ENCODE results near the gene ITPR1. TPM values are rescaled to one million over a fixed set of nuclear protein-coding genes. Genes with fewer than 3 reads are reported as not detected.

The ITPR1 gene
- total RNA-seq, 1 experiment from 2014 or later = 8.7 TPM

DNA sequence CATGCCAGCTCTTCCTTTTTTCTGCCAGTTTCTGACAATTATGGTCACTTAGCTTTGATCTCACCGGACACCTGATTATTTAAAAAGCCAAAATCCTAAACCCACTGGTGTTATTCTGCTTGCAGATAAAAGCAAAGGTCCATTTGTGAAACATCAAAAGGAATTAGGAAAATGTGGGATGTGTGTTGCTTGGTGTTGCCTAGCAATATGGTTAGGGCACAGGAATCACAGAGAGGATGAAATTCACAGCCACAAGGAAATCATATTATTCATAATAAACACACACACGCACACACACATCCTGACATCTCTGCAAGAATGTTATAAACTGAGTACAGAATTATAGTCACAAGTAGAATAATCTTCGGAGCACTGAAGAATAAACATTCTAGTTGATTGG, 396.7 kb downstream of the ITPR1 start:
- DNase-seq (ENCODE audit: low read depth, low spot score) (no peak), ATAC-seq (no peak)
- no peak overlapping the region for H3K4me3 ChIP-seq (ENCODE audit: low read depth in 2 of 2, low read length in 2 of 2)
- no TSS peak for BruUV-seq (replicated peaks)
- ChIA-PET POLR2A (interaction anchor here (0.5 to 0.7 kb wide), 2 partner anchors 8 to 134 kb away, joined by 3 read pairs; no protein-coding TSS in a partner anchor), CTCF (no interaction called here)
- H3K27me3 ChIP-seq (ENCODE audit: control insufficient read depth, insufficient read depth, low read length) = no peaks in the 10 kb centered on the region
- no peaks in the 10 kb centered on the region for H3K36me3 ChIP-seq (ENCODE audit: control insufficient read depth, insufficient read depth, low read length)
- in situ Hi-C loops (cut with HindIII; ENCODE audit: low pct_unique_long_range_greater_than_20kb, low sequenced_read_pairs) = no loop called here
- TF ChIP-seq POLR2AphosphoS5 (IDR thresholded peaks at IDR 0.05; ENCODE audit: low read depth, low read length) (no peak), SIN3A (IDR thresholded peaks at IDR 0.05; ENCODE audit: borderline replicate concordance, insufficient read depth, low read depth, low read length) (no peak), TCF7L2 (IDR thresholded peaks at IDR 0.05; ENCODE audit: low read depth, low read length) (no peak)
- TF ChIP-seq, protein P1, sequence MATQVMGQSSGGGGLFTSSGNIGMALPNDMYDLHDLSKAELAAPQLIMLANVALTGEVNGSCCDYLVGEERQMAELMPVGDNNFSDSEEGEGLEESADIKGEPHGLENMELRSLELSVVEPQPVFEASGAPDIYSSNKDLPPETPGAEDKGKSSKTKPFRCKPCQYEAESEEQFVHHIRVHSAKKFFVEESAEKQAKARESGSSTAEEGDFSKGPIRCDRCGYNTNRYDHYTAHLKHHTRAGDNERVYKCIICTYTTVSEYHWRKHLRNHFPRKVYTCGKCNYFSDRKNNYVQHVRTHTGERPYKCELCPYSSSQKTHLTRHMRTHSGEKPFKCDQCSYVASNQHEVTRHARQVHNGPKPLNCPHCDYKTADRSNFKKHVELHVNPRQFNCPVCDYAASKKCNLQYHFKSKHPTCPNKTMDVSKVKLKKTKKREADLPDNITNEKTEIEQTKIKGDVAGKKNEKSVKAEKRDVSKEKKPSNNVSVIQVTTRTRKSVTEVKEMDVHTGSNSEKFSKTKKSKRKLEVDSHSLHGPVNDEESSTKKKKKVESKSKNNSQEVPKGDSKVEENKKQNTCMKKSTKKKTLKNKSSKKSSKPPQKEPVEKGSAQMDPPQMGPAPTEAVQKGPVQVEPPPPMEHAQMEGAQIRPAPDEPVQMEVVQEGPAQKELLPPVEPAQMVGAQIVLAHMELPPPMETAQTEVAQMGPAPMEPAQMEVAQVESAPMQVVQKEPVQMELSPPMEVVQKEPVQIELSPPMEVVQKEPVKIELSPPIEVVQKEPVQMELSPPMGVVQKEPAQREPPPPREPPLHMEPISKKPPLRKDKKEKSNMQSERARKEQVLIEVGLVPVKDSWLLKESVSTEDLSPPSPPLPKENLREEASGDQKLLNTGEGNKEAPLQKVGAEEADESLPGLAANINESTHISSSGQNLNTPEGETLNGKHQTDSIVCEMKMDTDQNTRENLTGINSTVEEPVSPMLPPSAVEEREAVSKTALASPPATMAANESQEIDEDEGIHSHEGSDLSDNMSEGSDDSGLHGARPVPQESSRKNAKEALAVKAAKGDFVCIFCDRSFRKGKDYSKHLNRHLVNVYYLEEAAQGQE (IDR thresholded peaks at IDR 0.05; ENCODE audit: insufficient read depth in 1 of 2, low read depth in 2 of 2, low read length in 1 of 2) = no peak
- TF ChIP-seq, protein P2, sequence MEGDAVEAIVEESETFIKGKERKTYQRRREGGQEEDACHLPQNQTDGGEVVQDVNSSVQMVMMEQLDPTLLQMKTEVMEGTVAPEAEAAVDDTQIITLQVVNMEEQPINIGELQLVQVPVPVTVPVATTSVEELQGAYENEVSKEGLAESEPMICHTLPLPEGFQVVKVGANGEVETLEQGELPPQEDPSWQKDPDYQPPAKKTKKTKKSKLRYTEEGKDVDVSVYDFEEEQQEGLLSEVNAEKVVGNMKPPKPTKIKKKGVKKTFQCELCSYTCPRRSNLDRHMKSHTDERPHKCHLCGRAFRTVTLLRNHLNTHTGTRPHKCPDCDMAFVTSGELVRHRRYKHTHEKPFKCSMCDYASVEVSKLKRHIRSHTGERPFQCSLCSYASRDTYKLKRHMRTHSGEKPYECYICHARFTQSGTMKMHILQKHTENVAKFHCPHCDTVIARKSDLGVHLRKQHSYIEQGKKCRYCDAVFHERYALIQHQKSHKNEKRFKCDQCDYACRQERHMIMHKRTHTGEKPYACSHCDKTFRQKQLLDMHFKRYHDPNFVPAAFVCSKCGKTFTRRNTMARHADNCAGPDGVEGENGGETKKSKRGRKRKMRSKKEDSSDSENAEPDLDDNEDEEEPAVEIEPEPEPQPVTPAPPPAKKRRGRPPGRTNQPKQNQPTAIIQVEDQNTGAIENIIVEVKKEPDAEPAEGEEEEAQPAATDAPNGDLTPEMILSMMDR (IDR thresholded peaks at IDR 0.05) = no peak
- H3K4me1 ChIP-seq (ENCODE audit: control insufficient read depth, insufficient read depth, low read length) = peaks cover 4% of the 10 kb centered on the region
- H3K27ac ChIP-seq (ENCODE audit: low read length) = no peak overlapping the region
- intact Hi-C loops (cut with micrococcal nuclease; ENCODE audit: unreplicated experiment) = no loop called here
- H3K9me3 ChIP-seq (ENCODE audit: control insufficient read depth, insufficient read depth, low read depth, low read length) = no peaks in the 10 kb centered on the region

DNA sequence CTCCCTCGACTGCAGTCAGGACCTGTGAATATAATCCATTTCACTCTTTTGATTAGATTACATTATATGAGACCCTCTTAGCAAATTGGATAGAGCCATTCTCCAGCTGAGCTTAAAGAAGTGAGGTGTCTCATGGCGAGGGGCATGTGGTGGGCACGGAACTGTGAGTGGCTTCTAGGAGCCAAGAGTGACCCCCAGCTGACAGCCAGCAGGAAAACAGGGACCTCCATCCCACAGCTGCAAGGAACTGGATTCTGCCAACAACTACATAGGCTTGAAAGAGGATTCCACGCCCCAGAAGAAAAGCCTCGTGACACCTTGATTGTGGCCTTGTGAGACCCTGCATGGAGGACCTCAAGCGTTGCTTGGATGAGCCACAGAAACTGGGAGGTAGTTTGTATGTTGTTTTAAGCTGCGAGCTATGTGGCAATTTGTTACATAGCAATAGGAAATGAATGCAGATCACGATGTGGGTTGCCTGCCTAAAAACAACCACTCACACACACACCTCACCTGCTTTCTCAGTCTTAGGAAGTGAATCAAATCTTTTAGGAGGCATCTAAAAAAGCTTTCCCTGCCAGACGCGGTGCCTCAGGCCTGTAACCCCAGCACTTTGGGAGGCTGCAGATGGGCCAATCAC, 401.9 kb downstream of the ITPR1 start:
- Histone ChIP-seq H3K4me3 (ENCODE audit: low read depth in 2 of 2, low read length in 2 of 2) (no peak overlapping the region), H3K4me1 (ENCODE audit: control insufficient read depth, insufficient read depth, low read length) (peaks cover 6% of the 10 kb centered on the region; the same call in 1 of the 2 replicates), H3K36me3 (ENCODE audit: control insufficient read depth, insufficient read depth, low read length) (no peaks in the 10 kb centered on the region), H3K9me3 (ENCODE audit: control insufficient read depth, insufficient read depth, low read depth, low read length) (no peaks in the 10 kb centered on the region), H3K27ac (ENCODE audit: low read length) (no peak overlapping the region), H3K27me3 (ENCODE audit: control insufficient read depth, insufficient read depth, low read length) (no peaks in the 10 kb centered on the region)
- TF ChIP-seq, protein P2 (IDR thresholded peaks at IDR 0.05) = no peak
- TF ChIP-seq TCF7L2 (IDR thresholded peaks at IDR 0.05; ENCODE audit: low read depth, low read length) = no peak
- TF ChIP-seq, protein P1 (IDR thresholded peaks at IDR 0.05; ENCODE audit: insufficient read depth in 1 of 2, low read depth in 2 of 2, low read length in 1 of 2) = no peak
- no peak for TF ChIP-seq SIN3A (IDR thresholded peaks at IDR 0.05; ENCODE audit: borderline replicate concordance, insufficient read depth, low read depth, low read length)
- TF ChIP-seq POLR2AphosphoS5 (IDR thresholded peaks at IDR 0.05; ENCODE audit: low read depth, low read length) = no peak
- CTCF ChIA-PET = no interaction called here
- ATAC-seq (no peak), DNase-seq (ENCODE audit: low read depth, low spot score) (no peak)
- POLR2A ChIA-PET = no interaction called here
- in situ Hi-C loops (cut with HindIII; ENCODE audit: low pct_unique_long_range_greater_than_20kb, low sequenced_read_pairs) (no loop called here), intact Hi-C loops (cut with micrococcal nuclease; ENCODE audit: unreplicated experiment) (no loop called here)
- BruUV-seq (replicated peaks) = no TSS peak

Data from Panc1 (cell line).